Smooth muscle cell (in vitro differentiated cells): ENCODE results near the gene ABCA2. TPM values are rescaled to one million over a fixed set of nuclear protein-coding genes. Genes with fewer than 3 reads are reported as not detected.

ENCODE experiments used
- DNase-seq: peaks from one replicate; lab custom pipeline; 2025; ENCODE audit not compliant: unreplicated experiment; lab: John Stamatoyannopoulos, UW
- H2AFZ ChIP-seq: fragments of 200-600 bp; sonication (generic); 2 replicates; pipeline ENCODE4 v1.6.0; 2016; ENCODE audit warnings: antibody characterized with exemption, low read depth, mild to moderate bottlenecking
- H3F3A ChIP-seq: fragments of 200-600 bp; sonication (generic); 2 replicates; pipeline ENCODE4 v1.6.0; 2017; ENCODE audit warnings: antibody characterized with exemption, low read depth
- H3K27ac ChIP-seq: fragments of 200-600 bp; sonication (generic); 2 replicates; pipeline ENCODE4 v1.5.1; 2016; ENCODE audit warnings: low read depth, mild to moderate bottlenecking
- H3K27me3 ChIP-seq: fragments of 200-600 bp; sonication (generic); 2 replicates; pipeline ENCODE4 v1.6.1; 2016; ENCODE audit warnings: low read depth, mild to moderate bottlenecking
- H3K36me3 ChIP-seq: fragments of 200-600 bp; sonication (generic); 2 replicates; pipeline ENCODE4 v1.5.1; 2016; ENCODE audit warnings: low read depth
- H3K4me1 ChIP-seq: fragments of 200-600 bp; sonication (generic); 2 replicates; pipeline ENCODE4 v1.5.1; 2016; ENCODE audit warnings: low read depth
- H3K4me2 ChIP-seq: fragments of 200-600 bp; sonication (generic); 2 replicates; pipeline ENCODE4 v1.6.0; 2016; ENCODE audit warnings: mild to moderate bottlenecking
- H3K4me3 ChIP-seq: fragments of 200-600 bp; sonication (generic); 2 replicates; pipeline ENCODE4 v1.5.1; 2016; ENCODE audit warnings: mild to moderate bottlenecking
- H3K79me2 ChIP-seq: fragments of 200-600 bp; sonication (generic); 2 replicates; pipeline ENCODE4 v1.6.0; 2016; ENCODE audit warnings: low read depth, mild to moderate bottlenecking
- H3K9ac ChIP-seq: fragments of 200-600 bp; sonication (generic); 2 replicates; pipeline ENCODE4 v1.6.0; 2016; ENCODE audit warnings: low read depth
- H3K9me3 ChIP-seq: fragments of 200-600 bp; sonication (generic); replicated peaks from 2 replicates; pipeline ENCODE4 v1.5.1; 2016; ENCODE audit warnings: low read depth
- H4K20me1 ChIP-seq: fragments of 200-600 bp; sonication (generic); 2 replicates; pipeline ENCODE4 v1.6.0; 2016; ENCODE audit warnings: low read depth
- CTCF ChIP-seq: fragments of 200-600 bp; sonication (generic); IDR thresholded peaks from 2 replicates; pipeline ENCODE4 v1.5.1; 2017; ENCODE audit warnings: borderline replicate concordance, mild to moderate bottlenecking, antibody characterized with exemption; ENCODE audit not compliant: insufficient read depth, poor library complexity, severe bottlenecking
- WGBS: methylation state at CpG from one replicate; pipeline ENCODE4 v1.1.7; 2016; ENCODE audit warnings: low lambda C conversion rate; 5-methylcytosine and 5-hydroxymethylcytosine counted together
- polyA plus RNA-seq: library from polyadenylated mRNA; unstranded; fragments of >200 nt; fragmentation: Nextera tagmentation; extraction: Ambion mirVana; gene quantifications from 2 replicates; pipeline ENCODE4 v1.2.1, GENCODE V29; 2016
- total RNA-seq: library from RNA; depleted of rRNA; stranded (reverse); fragments of >200 nt; gene quantifications from 2 replicates; pipeline ENCODE4 v1.2.3, GENCODE V29; 2014

The ABCA2 gene
- total and polyA plus RNA-seq, 2 experiments from 2014 or later = 15.9 to 26.2 TPM

GRCh38 chr9:137049544-137050449 lies 21.8 kb upstream of the ABCA2 start:
- Histone ChIP-seq H3K4me3 (no peak overlapping the region), H4K20me1 (peaks cover 4% of the 10 kb centered on the region), H3F3A (no peaks in the 10 kb centered on the region), H3K9me3 (no peaks in the 10 kb centered on the region), H3K4me2 (no peak overlapping the region), H3K27me3 (peaks cover 80% of the 10 kb centered on the region), H3K4me1 (peaks cover 21% of the 10 kb centered on the region), H3K79me2 (no peaks in the 10 kb centered on the region), H2AFZ (no peak overlapping the region), H3K27ac (no peak overlapping the region), H3K36me3 (no peaks in the 10 kb centered on the region), H3K9ac (no peak overlapping the region)
- peak; percentile 13 for DNase-seq
- 53% methylated on average over 33 of the region's 38 CpGs for WGBS
- peak; percentile 37 for TF ChIP-seq CTCF

GRCh38 chr9:137048655-137049543 lies 20.9 kb upstream of the ABCA2 start:
- Histone ChIP-seq H3K36me3 (no peaks in the 10 kb centered on the region), H3K9ac (no peak overlapping the region), H3K4me3 (no peak overlapping the region), H4K20me1 (peaks cover 12% of the 10 kb centered on the region), H3K79me2 (no peaks in the 10 kb centered on the region), H3K9me3 (no peaks in the 10 kb centered on the region), H3K4me2 (no peak overlapping the region), H3F3A (no peaks in the 10 kb centered on the region), H3K4me1 (peaks cover 17% of the 10 kb centered on the region), H3K27ac (no peak overlapping the region), H3K27me3 (peaks cover 79% of the 10 kb centered on the region), H2AFZ (no peak overlapping the region)
- TF ChIP-seq CTCF = no peak
- DNase-seq = no peak
- WGBS = 69% methylated on average over 49 of the region's 72 CpGs

GRCh38 chr9:137046088-137046787 lies 18.2 kb upstream of the ABCA2 start, which contains the start of gene NPDC1:
NPDC1 (minus strand) TSS chr9:137046177; CDS start chr9:137045989, 188 bp downstream.
- Histone ChIP-seq H3K27me3 (peaks cover 55% of the 10 kb centered on the region), H2AFZ (peak within 1 kb of the TSS; percentile 77), H3K4me3 (peak within 1 kb of the TSS; percentile 61), H3K79me2 (no peaks in the 10 kb centered on the region), H3K36me3 (no peaks in the 10 kb centered on the region), H3K4me1 (peaks cover 12% of the 10 kb centered on the region), H3K9ac (no peak within 1 kb of the TSS), H3F3A (no peaks in the 10 kb centered on the region), H3K9me3 (no peaks in the 10 kb centered on the region), H3K27ac (no peak within 1 kb of the TSS), H4K20me1 (peaks cover 12% of the 10 kb centered on the region), H3K4me2 (peak within 1 kb of the TSS; percentile 94)
- TF ChIP-seq CTCF = peak; percentile 80
- DNase-seq = peak; percentile 40
- under 1% methylated on average over 36 of the region's 57 CpGs for WGBS
